Measurements from ENCODE around the gene ACYP2.
"Not testable (repeated sequence)": the region's sequence is repeated elsewhere in the genome, so short reads cannot be mapped to it uniquely, and the experiment has no call there.

The ACYP2 gene

DNA sequence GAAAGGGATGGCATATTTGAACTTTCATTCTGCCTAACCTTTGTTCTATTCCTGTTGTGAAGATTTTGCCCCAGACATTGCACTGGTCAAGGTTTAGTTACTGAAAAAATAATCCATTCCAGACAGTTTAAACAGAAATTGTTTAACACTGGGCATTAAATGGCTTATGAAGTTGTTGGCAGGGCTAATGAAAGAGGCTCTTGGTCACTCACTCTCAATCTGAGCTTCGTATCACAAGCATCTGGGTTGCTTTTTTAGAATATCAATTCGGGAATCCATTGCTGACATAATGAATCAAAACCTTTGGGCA is 8.0 kb upstream of the ACYP2 start:
- no peaks in the 10 kb centered on the region for H3K9me3 Mint-ChIP-seq
- no peak for DNase-seq
- no peaks in the 10 kb centered on the region for H3K36me3 Mint-ChIP-seq
- H3K4me3 Mint-ChIP-seq = no peak overlapping the region
- peaks cover 14 to 29% of the 10 kb centered on the region in 2 donors for H3K4me1 Mint-ChIP-seq
- H3K27me3 Mint-ChIP-seq = no peaks in the 10 kb centered on the region
- no peak for ATAC-seq (replicated peaks)
- H3K27ac Mint-ChIP-seq = no peak overlapping the region

DNA sequence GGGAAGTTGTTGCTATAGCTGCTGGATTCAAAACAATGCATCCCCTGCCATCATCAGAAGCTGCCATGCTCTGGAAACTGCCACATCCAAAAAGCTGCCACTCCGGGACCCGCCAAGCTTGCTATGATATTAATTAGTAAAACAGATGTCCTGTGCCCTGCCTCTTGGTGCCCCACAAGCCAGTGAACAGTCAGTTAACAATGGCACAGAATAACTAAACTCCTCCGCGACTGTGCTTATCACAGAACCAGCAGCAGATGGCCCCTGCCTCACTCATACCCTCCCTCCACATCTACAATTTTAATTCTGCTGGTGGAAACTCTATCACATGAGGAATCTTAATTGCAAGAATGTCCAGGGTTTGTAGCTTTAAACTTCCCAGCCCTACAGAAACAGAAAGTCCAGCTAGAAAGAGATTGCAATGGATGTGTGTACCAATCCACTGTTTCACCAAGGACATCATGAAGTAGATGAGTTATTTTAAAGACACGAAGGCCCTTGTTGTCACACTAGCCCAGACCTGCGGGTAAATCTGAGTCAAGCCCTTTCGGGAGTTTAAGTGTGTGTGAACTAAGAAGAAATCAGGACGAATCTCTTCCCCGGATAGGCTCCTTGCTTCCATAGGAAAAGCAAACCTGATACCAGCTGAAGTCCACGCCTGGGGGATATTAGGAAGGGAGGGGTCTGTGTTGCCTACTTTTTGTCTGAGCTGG is 7.4 kb upstream of the ACYP2 start:
- ATAC-seq (replicated peaks) (no peak), DNase-seq (no peak)
- Mint-ChIP-seq H3K9me3 (no peaks in the 10 kb centered on the region), H3K27me3 (no peaks in the 10 kb centered on the region), H3K36me3 (no peaks in the 10 kb centered on the region), H3K4me3 (no peak overlapping the region), H3K4me1 (peaks cover 9 to 23% of the 10 kb centered on the region in 2 donors), H3K27ac (no peak overlapping the region)

GRCh38 chr2:54109848-54110247 is 5.6 kb upstream of the ACYP2 start:
- H3K27me3 Mint-ChIP-seq = no peaks in the 10 kb centered on the region
- H3K36me3 Mint-ChIP-seq = peaks cover 0 to 4% of the 10 kb centered on the region in 2 donors
- ATAC-seq (replicated peaks) = no peak
- no peak overlapping the region for H3K4me3 Mint-ChIP-seq
- no peak overlapping the region for H3K27ac Mint-ChIP-seq
- peaks cover 5 to 12% of the 10 kb centered on the region in 2 donors for H3K4me1 Mint-ChIP-seq
- DNase-seq = no peak
- no peaks in the 10 kb centered on the region for H3K9me3 Mint-ChIP-seq

DNA sequence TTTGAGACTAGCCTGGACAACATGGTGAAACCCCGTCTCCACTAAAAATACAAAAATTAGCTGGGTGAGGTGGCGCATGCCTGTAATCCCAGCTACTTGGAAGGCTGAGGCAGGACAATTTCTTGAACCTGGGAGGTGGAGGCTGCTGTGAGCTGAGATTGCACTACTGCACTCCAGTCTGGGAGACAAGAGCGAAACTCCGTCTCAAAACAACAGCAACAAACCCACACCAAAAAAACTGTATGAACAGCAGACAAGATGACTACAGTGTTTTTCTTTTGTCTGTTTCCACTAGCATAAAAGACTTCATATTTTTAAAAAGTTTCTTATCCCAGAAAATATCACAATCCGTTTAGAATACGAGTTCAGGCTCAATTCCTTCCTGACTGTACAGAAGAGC is 936 bp upstream of the ACYP2 start:
- DNase-seq = not testable (repeated sequence)

GRCh38 chr2:54114936-54115283 is 505 bp upstream of the ACYP2 start:
- peak overlapping the region; percentile 99 for H3K27ac Mint-ChIP-seq
- H3K4me3 Mint-ChIP-seq = peak overlapping the region; percentile 92 to 97
- peaks cover 20 to 24% of the 10 kb centered on the region in 2 donors for H3K36me3 Mint-ChIP-seq
- peaks cover 10 to 22% of the 10 kb centered on the region in 2 donors for H3K4me1 Mint-ChIP-seq
- ATAC-seq (replicated peaks) = no peak
- no peaks in the 10 kb centered on the region for H3K27me3 Mint-ChIP-seq
- DNase-seq = no peak
- H3K9me3 Mint-ChIP-seq = peaks cover 6 to 9% of the 10 kb centered on the region in 2 donors

More for the DNA sequence above, 936 bp upstream of the ACYP2 start:
- peaks cover 10 to 22% of the 10 kb centered on the region in 2 donors for H3K4me1 Mint-ChIP-seq
- not testable (repeated sequence) for H3K9me3 Mint-ChIP-seq; H3K27me3 Mint-ChIP-seq; ATAC-seq (replicated peaks)
- peak overlapping the region; percentile 99 for H3K27ac Mint-ChIP-seq
- H3K36me3 Mint-ChIP-seq = peaks cover 20 to 22% of the 10 kb centered on the region in 2 donors
- peak overlapping the region; percentile 92 to 97 for H3K4me3 Mint-ChIP-seq

DNA sequence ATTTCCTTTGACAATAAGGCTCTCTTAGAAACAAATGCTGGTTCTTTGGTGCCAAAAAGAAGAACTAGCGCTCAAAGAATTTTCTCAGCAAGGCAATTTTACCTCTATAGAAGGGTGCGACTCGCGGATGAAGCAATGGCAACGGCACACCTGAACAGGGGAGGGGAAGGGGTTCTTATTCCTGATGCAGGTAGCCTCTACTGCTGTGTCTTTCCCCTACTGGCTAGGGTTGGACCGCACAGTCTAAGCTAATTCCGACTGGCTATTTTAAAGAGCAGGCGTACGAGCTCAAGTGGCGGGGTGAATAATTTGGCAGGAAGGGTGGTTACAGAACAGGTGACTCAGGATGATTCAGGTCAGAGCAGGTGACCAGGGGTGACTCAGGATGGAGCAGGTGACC is 1.2 kb downstream of the ACYP2 start:
- Mint-ChIP-seq H3K27ac (peak overlapping the region; percentile 70), H3K36me3 (peaks cover 23 to 34% of the 10 kb centered on the region in 2 donors), H3K4me3 (peak overlapping the region; percentile 73 to 97), H3K4me1 (peaks cover 10 to 22% of the 10 kb centered on the region in 2 donors)
- not testable (repeated sequence) for DNase-seq; H3K9me3 Mint-ChIP-seq; ATAC-seq (replicated peaks); H3K27me3 Mint-ChIP-seq

- DNase-seq = no peak
- Mint-ChIP-seq H3K9me3 (peaks cover 9 to 10% of the 10 kb centered on the region in 2 donors), H3K27ac (no peak overlapping the region), H3K27me3 (no peaks in the 10 kb centered on the region), H3K4me1 (peaks cover 4 to 9% of the 10 kb centered on the region in 2 donors), H3K4me3 (no peak overlapping the region), H3K36me3 (peaks cover 21 to 27% of the 10 kb centered on the region in 2 donors)
- ATAC-seq (replicated peaks) = no peak
These were observed 5.5 kb downstream of the ACYP2 start for GRCh38 chr2:54120950-54121349.

DNA sequence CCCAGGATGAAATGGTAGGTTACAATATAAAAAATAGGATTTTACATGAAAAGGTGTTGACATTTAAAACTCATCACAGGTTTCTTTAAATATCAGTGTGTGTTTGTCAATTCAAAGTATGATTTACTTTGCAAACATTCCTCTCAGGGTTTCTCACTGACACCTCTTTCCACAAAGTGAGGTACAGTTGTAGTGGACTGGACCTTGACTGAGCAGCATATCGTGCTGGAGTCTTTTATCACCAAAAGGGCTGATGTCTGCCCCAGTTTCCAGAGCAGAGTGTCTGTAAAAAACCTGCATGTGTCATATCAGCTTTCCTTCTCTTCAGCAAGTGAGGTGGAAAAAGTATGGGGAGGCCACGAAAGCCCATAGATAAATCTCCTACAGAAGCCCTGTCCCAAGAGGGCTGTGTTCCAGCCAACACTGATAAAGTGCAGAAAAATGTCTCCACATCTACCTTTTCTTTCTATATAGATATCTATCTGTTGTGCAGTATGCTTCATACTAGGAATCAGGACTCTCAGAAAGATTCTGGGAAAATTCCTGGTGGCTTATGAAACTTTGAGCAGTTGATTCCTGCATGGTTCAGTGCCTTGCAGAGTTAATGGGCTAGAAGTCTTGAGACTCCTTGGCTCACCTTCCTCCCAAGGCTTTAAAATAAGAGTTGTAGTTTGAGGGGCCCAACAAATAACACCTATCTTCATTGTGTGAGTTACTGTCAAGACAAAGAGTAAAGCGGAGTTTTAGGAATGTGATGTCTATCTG is 6.9 kb downstream of the ACYP2 start:
- H3K4me1 Mint-ChIP-seq = no peaks in the 10 kb centered on the region
- peaks cover 3 to 4% of the 10 kb centered on the region in 2 donors for H3K9me3 Mint-ChIP-seq
- DNase-seq (no peak), ATAC-seq (replicated peaks) (no peak)
- H3K27ac Mint-ChIP-seq = no peak overlapping the region
- no peak overlapping the region for H3K4me3 Mint-ChIP-seq
- no peaks in the 10 kb centered on the region for H3K27me3 Mint-ChIP-seq
- H3K36me3 Mint-ChIP-seq = peaks cover 18 to 25% of the 10 kb centered on the region in 2 donors

DNA sequence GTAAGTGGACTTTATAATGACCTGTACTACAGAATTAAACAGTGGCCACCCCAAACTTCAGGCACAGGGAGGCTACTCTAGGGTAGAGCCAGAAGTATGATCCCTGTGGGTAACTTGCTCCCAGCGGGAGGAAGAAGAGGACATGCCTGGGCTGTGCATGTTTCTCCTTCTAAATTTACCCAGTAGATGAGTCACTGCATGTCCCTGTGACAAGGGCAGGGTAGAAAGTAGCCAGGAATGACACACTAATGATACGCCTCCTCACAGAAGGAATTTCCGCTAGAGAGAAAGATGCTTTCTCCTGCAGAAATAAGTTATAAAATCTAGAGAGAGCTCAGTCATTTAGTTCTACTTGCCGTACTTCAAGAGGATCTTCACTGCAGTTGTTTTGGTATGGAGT is 7.5 kb downstream of the ACYP2 start:
- H3K27ac Mint-ChIP-seq = no peak overlapping the region
- no peak for DNase-seq
- H3K27me3 Mint-ChIP-seq = no peaks in the 10 kb centered on the region
- H3K4me1 Mint-ChIP-seq = no peaks in the 10 kb centered on the region
- H3K36me3 Mint-ChIP-seq = peaks cover 17 to 22% of the 10 kb centered on the region in 2 donors
- no peak for ATAC-seq (replicated peaks)
- H3K4me3 Mint-ChIP-seq = no peak overlapping the region
- H3K9me3 Mint-ChIP-seq = peaks cover 3 to 4% of the 10 kb centered on the region in 2 donors

GRCh38 chr2:54127174-54127573 is 11.8 kb downstream of the ACYP2 start:
- not testable (repeated sequence) for H3K36me3 Mint-ChIP-seq; H3K4me3 Mint-ChIP-seq; H3K27me3 Mint-ChIP-seq; ATAC-seq (replicated peaks); DNase-seq; H3K4me1 Mint-ChIP-seq; H3K9me3 Mint-ChIP-seq; H3K27ac Mint-ChIP-seq

GRCh38 chr2:54133056-54133455 is 17.6 kb downstream of the ACYP2 start:
- ATAC-seq (replicated peaks) = no peak
- H3K4me1 Mint-ChIP-seq = no peaks in the 10 kb centered on the region

DNA sequence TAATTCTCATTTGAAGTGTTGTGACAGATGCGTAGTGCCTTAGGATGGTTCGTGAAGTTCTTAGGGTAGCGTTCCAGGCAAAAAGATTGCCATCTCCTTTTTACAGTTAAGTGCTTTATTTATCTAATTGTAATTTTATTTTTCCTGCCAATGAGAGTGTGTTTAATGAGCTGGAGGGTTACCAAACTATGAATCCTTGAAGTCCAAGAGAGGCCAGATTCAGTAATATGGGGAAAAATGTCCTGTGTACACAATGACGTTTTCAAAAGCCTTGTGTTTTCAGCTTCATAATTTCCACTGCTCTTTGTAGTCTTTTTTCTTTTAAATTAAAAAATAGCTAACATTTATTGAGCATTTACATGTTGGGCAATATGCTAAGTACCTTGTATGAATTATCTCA is 23.8 kb downstream of the ACYP2 start:
- ATAC-seq (replicated peaks) (no peak), DNase-seq (no peak)
- Mint-ChIP-seq H3K4me1 (no peaks in the 10 kb centered on the region), H3K27ac (no peak overlapping the region), H3K9me3 (peaks cover 0 to 3% of the 10 kb centered on the region in 2 donors), H3K27me3 (no peaks in the 10 kb centered on the region), H3K36me3 (peaks cover 12 to 24% of the 10 kb centered on the region in 2 donors), H3K4me3 (no peak overlapping the region)

More at GRCh38 chr2:54133056-54133455, 17.6 kb downstream of the ACYP2 start:
- peaks cover 4 to 7% of the 10 kb centered on the region in 2 donors for H3K36me3 Mint-ChIP-seq
- H3K27me3 Mint-ChIP-seq = no peaks in the 10 kb centered on the region
- no peak for DNase-seq
- H3K9me3 Mint-ChIP-seq = peaks cover 0 to 3% of the 10 kb centered on the region in 2 donors
- no peak overlapping the region for H3K27ac Mint-ChIP-seq
- H3K4me3 Mint-ChIP-seq = no peak overlapping the region

DNA sequence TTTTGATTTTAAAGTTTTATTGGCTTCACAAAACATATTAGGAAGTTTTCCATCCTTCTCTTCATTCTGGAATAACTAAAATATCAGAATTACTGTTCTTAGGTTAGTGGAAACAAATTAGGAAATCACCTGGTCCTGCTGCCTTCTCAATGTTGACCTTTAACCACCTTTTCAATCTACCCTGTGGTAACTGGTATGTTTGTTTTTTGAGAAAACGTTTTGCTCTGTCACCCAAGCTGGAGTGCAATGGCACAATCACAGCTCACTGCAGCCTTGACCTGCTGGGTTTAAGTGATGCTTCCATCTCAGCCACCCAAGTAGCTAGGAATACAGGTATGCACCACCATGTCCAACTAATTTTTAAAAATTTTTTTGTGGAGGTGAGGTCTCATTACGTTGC is 28.4 kb downstream of the ACYP2 start:
- no peaks in the 10 kb centered on the region for H3K9me3 Mint-ChIP-seq
- H3K4me1 Mint-ChIP-seq = no peaks in the 10 kb centered on the region
- H3K27ac Mint-ChIP-seq = no peak overlapping the region
- DNase-seq = no peak
- no peak overlapping the region for H3K4me3 Mint-ChIP-seq
- peaks cover 13 to 25% of the 10 kb centered on the region in 2 donors for H3K36me3 Mint-ChIP-seq
- H3K27me3 Mint-ChIP-seq = no peaks in the 10 kb centered on the region
- no peak for ATAC-seq (replicated peaks)

DNA sequence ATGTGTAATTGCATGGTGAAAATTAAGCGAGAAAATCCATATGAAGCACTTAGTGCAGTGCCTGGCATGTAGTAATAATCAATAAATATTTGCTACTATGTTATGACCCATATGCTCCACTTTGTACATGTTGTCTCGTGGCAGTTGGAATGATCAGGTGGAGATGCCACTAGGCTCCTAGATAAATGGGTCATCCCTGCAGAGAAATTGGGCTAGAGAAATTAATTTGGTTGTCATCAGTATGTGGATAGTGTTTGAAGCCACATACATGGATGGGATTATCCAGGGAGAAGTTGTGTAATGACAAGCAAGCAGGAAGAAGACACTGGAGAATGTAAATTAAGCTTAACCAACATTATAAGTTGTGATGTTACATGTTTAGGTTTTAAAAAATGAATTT is 33.0 kb downstream of the ACYP2 start:
- DNase-seq (no peak), ATAC-seq (replicated peaks) (no peak)
- Mint-ChIP-seq H3K4me1 (no peaks in the 10 kb centered on the region), H3K27me3 (no peaks in the 10 kb centered on the region), H3K27ac (no peak overlapping the region), H3K36me3 (peaks cover 10 to 20% of the 10 kb centered on the region in 2 donors), H3K4me3 (no peak overlapping the region), H3K9me3 (peaks cover 0 to 3% of the 10 kb centered on the region in 2 donors)

All from stimulated activated naive B cell treated with anti-CD40 and anti-IgM and Interleukin-4, amounts not matched to agents 10 μg/mL and 1 μg/mL and 100 μg/mL, for 72 hours (primary cell).